HG02678 (cell line): ENCODE data around the gene HK1.
"Not testable (repeated sequence)": the region's sequence is repeated elsewhere in the genome, so short reads cannot be mapped to it uniquely, and the experiment has no call there.

Experiments
- ATAC-seq: cut with Tn5 transposase; IDR thresholded peaks from one replicate; pipeline ENCODE4 v1.9.1; 2021; ENCODE audit warnings: mild to moderate bottlenecking, moderate library complexity; ENCODE audit not compliant: unreplicated experiment

HK1 gene

GRCh38 chr10:69307434-69307833 lies 29.1 kb downstream of the HK1 start:
- no peak for ATAC-seq

GRCh38 chr10:69308304-69308703 lies 30.0 kb downstream of the HK1 start:
- ATAC-seq, result not testable (repeated sequence)

DNA sequence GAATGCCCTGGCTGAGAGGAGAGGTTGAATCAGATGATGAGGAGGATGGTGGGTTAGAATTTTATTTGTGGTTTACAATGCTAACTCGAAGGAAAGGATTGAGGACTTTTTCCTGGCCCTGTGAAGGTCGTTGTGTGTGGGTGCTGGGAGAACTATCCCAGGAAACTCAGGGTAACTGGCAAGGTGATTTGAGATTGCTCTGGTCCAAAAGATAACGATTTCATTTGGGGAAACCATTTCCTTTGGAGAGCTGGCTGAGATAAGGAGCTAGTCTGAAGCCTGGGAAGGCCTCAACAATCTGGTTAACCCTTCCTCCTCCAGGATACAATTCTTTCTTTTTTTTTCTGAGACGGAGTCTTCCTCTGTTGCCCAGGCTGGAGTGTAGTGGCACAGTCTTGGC lies 33.0 kb downstream of the HK1 start:
- ATAC-seq, result no peak

GRCh38 chr10:69312528-69312927 lies 34.2 kb downstream of the HK1 start:
- ATAC-seq, result no peak

- no peak for ATAC-seq
Observed at GRCh38 chr10:69315100-69315542, 36.8 kb downstream of the HK1 start.

- no peak for ATAC-seq
Observed at GRCh38 chr10:69315610-69316312, 37.5 kb downstream of the HK1 start.

- no peak for ATAC-seq
Observed at GRCh38 chr10:69316313-69317059, 38.2 kb downstream of the HK1 start.

- peak; percentile 33 for ATAC-seq
Observed at GRCh38 chr10:69317175-69317604, 38.9 kb downstream of the HK1 start.

GRCh38 chr10:69317626-69318105 lies 39.4 kb downstream of the HK1 start:
- ATAC-seq, result no peak

- ATAC-seq, result peak; percentile 85
Observed at GRCh38 chr10:69318106-69318866, 40.0 kb downstream of the HK1 start.

DNA sequence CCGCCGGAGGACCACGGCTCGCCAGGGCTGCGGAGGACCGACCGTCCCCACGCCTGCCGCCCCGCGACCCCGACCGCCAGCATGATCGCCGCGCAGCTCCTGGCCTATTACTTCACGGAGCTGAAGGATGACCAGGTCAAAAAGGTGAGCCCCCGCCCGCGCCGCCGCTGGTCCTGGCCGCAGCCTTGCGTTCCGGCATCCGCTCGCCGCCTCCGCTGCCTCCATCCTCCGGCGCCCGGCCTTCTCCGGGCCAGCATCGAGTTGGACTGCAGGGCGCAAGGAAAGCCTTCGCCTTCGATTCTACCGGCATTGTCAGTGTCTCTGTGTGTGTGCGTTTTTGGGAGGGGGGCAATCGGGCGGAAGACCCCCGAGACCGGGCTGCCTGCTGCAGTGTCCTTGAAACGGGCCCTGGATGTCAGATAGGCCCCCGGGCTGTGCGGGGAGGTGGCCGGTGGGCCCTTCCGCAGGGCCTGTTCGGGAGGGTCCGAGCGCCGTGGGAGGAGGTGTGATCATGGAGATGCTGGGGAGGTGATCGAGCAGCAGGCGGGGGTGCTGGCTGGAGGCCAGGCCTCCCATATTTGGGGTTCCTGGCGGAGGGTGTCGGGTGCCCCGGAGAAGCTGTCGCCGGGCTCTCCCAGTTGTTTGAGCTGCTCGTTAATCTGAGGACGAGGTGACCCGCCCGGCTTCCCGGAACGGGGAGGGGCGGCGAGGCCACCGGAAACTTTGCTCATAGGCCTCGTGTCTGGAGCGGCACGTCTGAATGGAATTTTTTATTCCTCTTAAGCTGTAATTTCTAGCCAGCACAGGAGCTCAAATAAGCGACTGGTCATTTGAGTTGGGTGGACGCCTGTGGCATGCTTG lies 40.8 kb downstream of the HK1 start:
- ATAC-seq, result no peak

DNA sequence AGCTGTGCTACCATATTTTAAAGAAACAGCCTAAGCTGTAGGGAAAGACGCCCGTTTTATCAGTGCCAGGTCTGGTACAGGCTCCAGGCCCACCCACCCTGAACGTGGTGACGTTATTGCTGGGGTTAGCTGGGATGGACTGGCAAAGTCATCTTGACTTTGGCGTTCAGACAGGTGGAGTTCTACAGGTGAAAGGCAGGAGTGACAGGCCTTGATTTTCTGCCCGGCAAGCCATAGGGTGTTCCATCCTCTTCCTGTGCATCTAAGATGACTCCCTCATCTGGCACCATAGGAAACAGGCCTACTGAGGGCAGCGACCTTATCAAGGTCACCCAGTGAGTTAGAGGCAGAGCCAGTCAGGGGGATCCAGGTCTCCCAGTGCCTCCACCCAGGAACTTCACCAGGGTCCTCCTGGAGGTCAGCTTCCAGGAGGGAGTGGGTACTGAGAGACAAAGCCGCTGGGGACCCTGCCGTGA lies 41.6 kb downstream of the HK1 start:
- no peak for ATAC-seq

GRCh38 chr10:69320521-69320920 lies 42.2 kb downstream of the HK1 start:
- ATAC-seq, result no peak

DNA sequence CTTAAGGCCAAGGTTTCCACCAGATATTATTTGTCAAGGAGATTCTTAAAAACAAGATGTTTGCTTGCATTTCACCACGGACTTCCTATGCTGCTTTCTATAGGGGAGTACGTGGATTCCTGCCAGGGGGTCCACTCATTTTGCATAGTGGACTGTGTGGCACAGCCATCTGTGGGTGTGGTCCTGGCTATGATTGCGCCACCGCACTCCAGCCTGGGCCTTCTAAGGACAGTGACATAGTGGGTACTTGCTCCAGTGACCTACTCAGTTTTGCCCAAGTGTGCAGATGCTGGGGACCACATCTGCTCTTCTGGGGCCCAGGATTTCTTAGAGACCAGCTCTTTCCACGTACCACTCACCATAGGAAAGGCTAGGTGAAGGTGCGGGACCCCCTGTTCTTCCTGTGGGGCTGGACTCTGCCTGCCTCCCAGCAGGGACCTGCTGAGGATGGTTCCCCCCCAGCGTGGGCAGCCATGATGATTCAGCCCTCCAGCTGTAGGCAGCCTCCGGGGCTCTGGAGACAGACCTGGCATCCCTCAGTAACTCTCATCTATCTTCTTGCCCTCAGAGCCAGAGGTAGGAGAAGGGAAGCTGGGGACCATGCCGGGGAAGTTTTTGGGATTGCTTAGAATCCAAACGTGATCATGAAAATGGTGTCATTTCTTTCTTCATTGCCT lies 42.9 kb downstream of the HK1 start:
- ATAC-seq, result no peak

DNA sequence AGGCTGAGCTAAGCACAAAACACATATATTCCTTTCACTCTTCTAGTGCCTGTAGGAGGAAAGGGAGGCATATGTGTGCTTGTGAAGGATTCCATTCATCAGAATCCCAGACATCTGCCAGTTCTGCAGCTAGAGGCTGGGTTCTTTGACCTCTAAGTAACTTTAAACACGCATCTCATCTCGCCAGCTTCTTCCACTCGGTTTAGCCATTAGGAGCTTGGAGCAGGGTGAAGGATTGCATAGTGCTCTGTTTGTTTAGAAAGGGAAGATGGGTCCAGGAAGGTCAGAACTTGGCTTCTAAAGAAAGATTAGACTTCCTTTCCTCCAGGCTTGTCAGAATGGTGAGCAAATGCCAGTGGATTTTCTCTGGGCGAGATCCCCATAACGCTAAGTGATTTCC lies 43.6 kb downstream of the HK1 start:
- ATAC-seq, result no peak

DNA sequence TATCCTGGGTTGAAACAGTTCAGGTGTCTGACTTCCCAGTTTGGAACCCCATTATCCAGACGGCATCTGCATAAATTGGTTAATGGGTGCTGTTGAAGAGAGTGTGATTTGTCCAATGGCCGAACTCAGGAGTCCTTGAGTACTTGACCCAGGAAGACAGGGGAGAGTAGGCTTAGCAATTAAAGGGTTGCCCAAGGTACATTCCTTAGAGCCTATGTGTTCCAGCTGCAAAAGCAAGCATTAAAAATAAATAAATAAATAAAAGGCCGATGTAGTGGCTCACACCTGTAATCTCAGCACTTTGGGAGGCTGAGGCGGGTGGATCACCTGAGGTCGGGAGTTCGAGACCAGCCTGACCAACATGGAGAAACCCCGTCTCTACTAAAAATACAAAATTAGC lies 44.0 kb downstream of the HK1 start:
- ATAC-seq, result not testable (repeated sequence)

DNA sequence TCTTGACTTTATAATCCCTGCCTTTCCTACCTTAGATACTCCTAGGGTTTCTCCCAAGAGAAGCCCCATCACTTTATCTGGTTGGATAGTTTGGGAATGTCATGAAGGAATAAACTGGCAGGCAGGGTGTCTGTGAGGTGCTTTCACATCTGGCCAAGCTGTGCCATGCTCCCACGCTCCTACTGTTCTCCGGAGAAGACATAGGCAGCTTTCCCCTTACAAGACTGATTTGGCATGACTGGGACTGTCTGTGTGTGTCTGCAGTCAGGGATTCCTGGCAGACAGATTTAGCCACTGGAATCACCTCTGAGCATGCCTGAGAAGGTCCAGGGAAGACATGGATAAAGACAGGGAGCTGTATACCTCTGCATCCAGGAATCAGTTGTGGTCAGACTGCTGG lies 45.3 kb downstream of the HK1 start:
- ATAC-seq, result no peak

DNA sequence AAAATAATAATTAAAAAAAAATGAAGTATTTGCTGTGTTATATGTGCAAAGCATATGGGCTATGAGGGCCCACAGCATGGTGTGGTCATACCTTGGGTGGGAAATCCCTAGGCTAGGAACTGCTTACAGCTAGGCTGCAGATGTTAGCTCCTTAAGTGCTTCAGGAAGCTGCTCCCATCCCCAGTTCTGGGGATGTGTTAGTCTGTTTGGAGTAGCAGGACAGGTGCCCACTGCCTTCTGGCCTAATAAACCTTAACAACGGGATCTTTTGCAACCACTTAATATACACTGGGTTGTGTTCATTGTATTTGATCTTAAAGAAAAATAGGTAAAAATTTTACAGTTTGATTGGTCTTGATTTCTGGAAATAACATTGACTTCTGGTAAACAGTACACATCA lies 46.3 kb downstream of the HK1 start:
- no peak for ATAC-seq

DNA sequence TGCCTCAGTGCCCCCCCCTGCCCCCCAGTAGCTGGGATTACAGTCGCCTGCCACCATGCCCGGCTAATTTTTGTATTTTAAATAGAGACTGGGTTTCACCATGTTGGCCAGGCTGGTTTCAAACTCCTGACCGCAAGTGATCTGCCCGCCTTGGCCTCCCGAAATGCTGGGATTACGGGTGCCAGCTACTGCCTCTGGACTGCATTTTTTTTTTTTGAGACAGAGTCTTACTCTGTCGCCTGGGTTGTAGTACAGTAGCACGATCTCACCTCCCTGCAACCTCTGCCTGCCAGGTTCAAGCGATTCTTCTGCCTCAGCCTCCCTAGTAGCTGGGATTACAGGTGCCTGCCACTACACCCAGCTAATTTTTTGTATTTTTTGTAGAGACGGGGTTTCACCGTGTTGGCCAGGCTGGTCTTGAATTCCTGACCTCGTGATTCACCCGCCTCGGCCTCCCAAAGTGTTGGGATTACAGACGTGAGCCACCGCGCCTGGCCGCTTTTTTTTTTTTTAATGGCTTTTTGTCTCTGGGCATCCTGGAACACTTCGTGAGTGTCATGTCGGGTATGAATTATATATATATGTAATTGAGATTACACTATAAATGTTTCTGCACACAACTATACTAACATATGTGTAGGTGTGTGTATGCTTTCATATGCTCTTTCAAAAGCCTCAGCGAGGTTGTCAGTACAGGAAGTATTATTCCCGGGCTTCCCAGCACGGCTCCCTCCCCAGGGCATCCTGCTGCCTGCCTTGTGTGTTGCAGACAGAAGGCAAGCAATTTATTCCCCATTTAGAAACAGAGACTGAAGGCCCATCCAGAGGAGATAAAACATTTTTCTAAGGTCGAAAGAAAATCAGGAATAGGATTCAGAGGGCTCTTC lies 47.6 kb downstream of the HK1 start:
- ATAC-seq, result not testable (repeated sequence)
